ENCODE results near the gene AS3MT.

Gene AS3MT

GRCh38 chr10:102880256-102880655 lies 11.0 kb downstream of the AS3MT start:
- TF ChIP-seq CTCF (conservative IDR thresholded peaks at IDR 0.05; ENCODE audit: low read depth, low read length) = no peak
- no peaks in the 10 kb centered on the region for H3K36me3 ChIP-seq (ENCODE audit: insufficient read depth)

GRCh38 chr10:102888048-102888447 lies 18.8 kb downstream of the AS3MT start:
- no peak overlapping the region for H3K4me2 ChIP-seq
- H3K4me3 ChIP-seq (IDR thresholded peaks at IDR 0.05; ENCODE audit: insufficient read depth, low read depth, low read length) = no peak overlapping the region
- H3K36me3 ChIP-seq (ENCODE audit: insufficient read depth) = no peaks in the 10 kb centered on the region
- H3K4me1 ChIP-seq (ENCODE audit: low read depth, poor library complexity, severe bottlenecking) = no peaks in the 10 kb centered on the region
- H2AFZ ChIP-seq (ENCODE audit: low read depth) = no peak overlapping the region
- H3K27ac ChIP-seq = no peak overlapping the region
- H4K20me1 ChIP-seq (ENCODE audit: insufficient read depth) = no peaks in the 10 kb centered on the region
- H3K79me2 ChIP-seq (ENCODE audit: insufficient read depth, low read depth) = no peaks in the 10 kb centered on the region
- no peak for TF ChIP-seq CTCF (conservative IDR thresholded peaks at IDR 0.05; ENCODE audit: low read depth, low read length)
- H3K27me3 ChIP-seq (ENCODE audit: insufficient read depth, low read depth) = no peaks in the 10 kb centered on the region
- H3K9ac ChIP-seq = no peak overlapping the region

More at GRCh38 chr10:102880256-102880655, 11.0 kb downstream of the AS3MT start:
- Histone ChIP-seq H3K9ac (no peak overlapping the region), H3K4me1 (ENCODE audit: low read depth, poor library complexity, severe bottlenecking) (no peaks in the 10 kb centered on the region), H3K27me3 (ENCODE audit: insufficient read depth, low read depth) (no peaks in the 10 kb centered on the region), H3K27ac (no peak overlapping the region), H2AFZ (ENCODE audit: low read depth) (no peak overlapping the region), H4K20me1 (ENCODE audit: insufficient read depth) (no peaks in the 10 kb centered on the region), H3K4me3 (IDR thresholded peaks at IDR 0.05; ENCODE audit: insufficient read depth, low read depth, low read length) (no peak overlapping the region), H3K79me2 (ENCODE audit: insufficient read depth, low read depth) (no peaks in the 10 kb centered on the region), H3K4me2 (no peak overlapping the region)

- Histone ChIP-seq H4K20me1 (ENCODE audit: insufficient read depth) (no peaks in the 10 kb centered on the region), H3K9ac (no peak overlapping the region), H3K36me3 (ENCODE audit: insufficient read depth) (no peaks in the 10 kb centered on the region), H3K4me1 (ENCODE audit: low read depth, poor library complexity, severe bottlenecking) (no peaks in the 10 kb centered on the region), H3K27me3 (ENCODE audit: insufficient read depth, low read depth) (no peaks in the 10 kb centered on the region), H3K4me2 (no peak overlapping the region), H2AFZ (ENCODE audit: low read depth) (no peak overlapping the region), H3K27ac (no peak overlapping the region), H3K4me3 (IDR thresholded peaks at IDR 0.05; ENCODE audit: insufficient read depth, low read depth, low read length) (no peak overlapping the region), H3K79me2 (ENCODE audit: insufficient read depth, low read depth) (no peaks in the 10 kb centered on the region)
- TF ChIP-seq CTCF (conservative IDR thresholded peaks at IDR 0.05; ENCODE audit: low read depth, low read length) = no peak
Measured at GRCh38 chr10:102894466-102895213, 25.4 kb downstream of the AS3MT start.

GRCh38 chr10:102900006-102900405 lies 30.7 kb downstream of the AS3MT start:
- no peak overlapping the region for H3K4me3 ChIP-seq (IDR thresholded peaks at IDR 0.05; ENCODE audit: insufficient read depth, low read depth, low read length)
- H3K4me1 ChIP-seq (ENCODE audit: low read depth, poor library complexity, severe bottlenecking) = no peaks in the 10 kb centered on the region
- no peak overlapping the region for H3K27ac ChIP-seq
- H4K20me1 ChIP-seq (ENCODE audit: insufficient read depth) = no peaks in the 10 kb centered on the region
- H2AFZ ChIP-seq (ENCODE audit: low read depth) = no peak overlapping the region
- no peaks in the 10 kb centered on the region for H3K27me3 ChIP-seq (ENCODE audit: insufficient read depth, low read depth)
- H3K36me3 ChIP-seq (ENCODE audit: insufficient read depth) = no peaks in the 10 kb centered on the region
- H3K4me2 ChIP-seq = no peak overlapping the region
- no peak for TF ChIP-seq CTCF (conservative IDR thresholded peaks at IDR 0.05; ENCODE audit: low read depth, low read length)
- H3K9ac ChIP-seq = no peak overlapping the region
- no peaks in the 10 kb centered on the region for H3K79me2 ChIP-seq (ENCODE audit: insufficient read depth, low read depth)

Data from KMS-11 (cell line).